HL-60 (cell line): ENCODE measurements around the gene SIN3A.

Experiments
- DNase-seq, 2 experiments: peaks; one replicate each; pipeline ENCODE4 v3.0.0-alpha.2; 2010 to 2020; ENCODE audit warnings: low read depth in 1 of 2, low spot score in 1 of 2
- H3K27ac ChIP-seq: fragments of 250-450 bp; sonication (Bioruptor Pico); replicated peaks from 2 replicates; pipeline ENCODE4 v1.5.1; 2020; ENCODE audit warnings: mild to moderate bottlenecking, moderate library complexity
- H3K27me3 ChIP-seq: fragments of 250-450 bp; sonication (Bioruptor Pico); 2 replicates; pipeline ENCODE4 v1.5.1; 2021; ENCODE audit warnings: mild to moderate bottlenecking, moderate library complexity; ENCODE audit not compliant: insufficient read depth, poor library complexity, severe bottlenecking
- H3K4me3 ChIP-seq: replicated peaks from 2 replicates; pipeline ENCODE4 v1.5.1; 2011; ENCODE audit warnings: mild to moderate bottlenecking, control low read depth, low read length; ENCODE audit not compliant: insufficient read depth
- CTCF ChIP-seq: IDR thresholded peaks from one replicate; pipeline ENCODE4 v1.5.1; 2011; ENCODE audit warnings: low read length, control low read depth, inconsistent platforms; ENCODE audit not compliant: insufficient read depth
- GABPA ChIP-seq: IDR thresholded peaks from 2 replicates; pipeline ENCODE4 v1.6.1; 2012; ENCODE audit warnings: low read depth
- POLR2AphosphoS5 ChIP-seq: IDR thresholded peaks from 2 replicates; pipeline ENCODE4 v1.6.1; 2012; ENCODE audit warnings: low read depth
- REST ChIP-seq: IDR thresholded peaks from 2 replicates; pipeline ENCODE4 v1.6.1; 2012; ENCODE audit warnings: low read depth; ENCODE audit not compliant: insufficient replicate concordance
- SPI1 ChIP-seq: IDR thresholded peaks from 2 replicates; pipeline ENCODE4 v1.6.1; 2012; ENCODE audit warnings: low read depth, mild to moderate bottlenecking, borderline replicate concordance

The SIN3A gene

GRCh38 chr15:75431682-75432081, 19.8 kb downstream of the SIN3A start:
- DNase-seq = no peak
- Histone ChIP-seq H3K27me3 (no peaks in the 10 kb centered on the region), H3K4me3 (no peak overlapping the region), H3K27ac (no peak overlapping the region)
- TF ChIP-seq SPI1 (no peak), CTCF (no peak), GABPA (no peak), POLR2AphosphoS5 (no peak), REST (no peak)

- no peak for DNase-seq
- no peak for TF ChIP-seq GABPA
- no peak for TF ChIP-seq POLR2AphosphoS5
- no peak for TF ChIP-seq REST
- no peak for TF ChIP-seq SPI1
- no peak for TF ChIP-seq CTCF
- no peak overlapping the region for H3K4me3 ChIP-seq
- no peak overlapping the region; the same call in 1 of the 2 replicates for H3K27ac ChIP-seq
- no peaks in the 10 kb centered on the region for H3K27me3 ChIP-seq
Measured at GRCh38 chr15:75431270-75431669, 20.2 kb downstream of the SIN3A start.

- no peaks in the 10 kb centered on the region for H3K27me3 ChIP-seq
Measured at GRCh38 chr15:75430259-75430658, 21.2 kb downstream of the SIN3A start.

More at GRCh38 chr15:75430259-75430658, 21.2 kb downstream of the SIN3A start:
- Histone ChIP-seq H3K27ac (no peak overlapping the region), H3K4me3 (no peak overlapping the region)
- no peak for TF ChIP-seq GABPA
- no peak for TF ChIP-seq CTCF
- no peak for TF ChIP-seq POLR2AphosphoS5
- no peak for TF ChIP-seq SPI1
- no peak for TF ChIP-seq REST
- no peak for DNase-seq
